ENCODE data around the gene FAM20B. TPM values are rescaled to one million over a fixed set of nuclear protein-coding genes. Genes with fewer than 3 reads are reported as not detected.

Gene FAM20B
- total and polyA plus RNA-seq, 2 of the 8 experiments (the other 6 are each of a cell fraction or from before 2014, with no cell fraction given), result 8.3 to 36.6 TPM

DNA sequence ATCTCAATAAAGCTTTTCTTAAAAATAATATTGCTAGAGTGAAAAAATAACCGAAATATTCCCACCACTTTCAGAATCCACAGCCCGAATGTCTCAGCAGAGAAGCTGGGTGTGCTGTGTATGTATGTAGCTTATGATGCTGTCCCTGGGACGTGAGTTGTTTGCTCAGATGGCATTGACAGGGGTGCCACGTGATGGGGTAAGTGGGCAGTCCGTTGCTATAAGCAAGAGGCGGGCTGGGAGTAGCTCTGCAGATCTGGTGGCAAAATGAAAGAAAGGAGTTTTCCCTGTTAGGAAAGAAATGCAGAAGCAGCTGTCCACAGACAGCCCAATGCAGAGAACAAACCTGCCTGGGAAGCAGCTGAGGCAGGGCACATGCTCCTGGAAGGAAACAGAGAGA, 3.8 kb upstream of the FAM20B start (continued):
- no peak for TF ChIP-seq EGR1 (IDR thresholded peaks at IDR 0.05; ENCODE audit: borderline replicate concordance, low read depth, low read length)
- TF ChIP-seq KDM5A (IDR thresholded peaks at IDR 0.05; ENCODE audit: low read length), result no peak
- TF ChIP-seq FOSL1 (IDR thresholded peaks at IDR 0.05; ENCODE audit: insufficient read depth, low read depth, low read length), result no peak
- TF ChIP-seq RBBP5 (IDR thresholded peaks at IDR 0.05; ENCODE audit: borderline replicate concordance, low read depth, low read length), result no peak
- no peak for TF ChIP-seq TAF1 (IDR thresholded peaks at IDR 0.05; ENCODE audit: low read depth, low read length)
- TF ChIP-seq ZNF274 (IDR thresholded peaks at IDR 0.05; ENCODE audit: borderline replicate concordance, extremely low read depth, low read length), result no peak
